HepG2 (cell line): Measurements from ENCODE around the gene CACTIN. TPM values are rescaled to one million over a fixed set of nuclear protein-coding genes. Genes with fewer than 3 reads are reported as not detected.

Source experiments
- ATAC-seq: fragments of 200-7000 bp; cut with Tn5 transposase; 3 replicates; pipeline ENCODE4 v1.9.1; 2020; ENCODE audit warnings: mild to moderate bottlenecking, moderate library complexity
- BruUV-seq: library from RNA; stranded (reverse); fragments of 400-500 nt; replicated peaks from 2 replicates; lab custom pipeline; 2021; lab: Mats Ljungman, UMichigan
- CTCF ChIA-PET: fragments of 300-600 bp; formaldehyde crosslinking; extraction: SDS; loops from one replicate; lab custom pipeline; 2021; ENCODE audit warnings: low total read pairs, inconsistent platforms, low intra/inter-chr PET ratio; lab: Yijun Ruan, JAX
- POLR2A ChIA-PET: fragments of 350-600 bp; sonication (Branson Sonifier 250); formaldehyde crosslinking; loops from one replicate; lab custom pipeline; 2020; ENCODE audit warnings: antibody characterized with exemption, inconsistent platforms; lab: Yijun Ruan, JAX
- DNase-seq: peaks from one replicate; pipeline ENCODE4 v3.0.0-alpha.2; 2015; ENCODE audit warnings: low spot score
- FAIRE-seq: peaks from 3 replicates; lab custom pipeline; 2011; peaks lifted over from hg19 to GRCh38; lab: Jason Lieb, UNC
- H2AFZ ChIP-seq: one replicate; pipeline ENCODE4 v1.6.1; 2011; ENCODE audit warnings: low read length, inconsistent platforms
- H3K27ac ChIP-seq: fragments of 300-600 bp; 3 replicates; pipeline ENCODE4 v1.8.0; 2011; ENCODE audit warnings: mixed run types, mild to moderate bottlenecking, mixed read lengths, low read length, inconsistent platforms; ENCODE audit not compliant: insufficient read depth; ENCODE audit errors: extremely low read length
- H3K27me3 ChIP-seq, 2 experiments: fragments of 200-600 bp in 1 of 2; 2 replicates in 1 of 2; 3 replicates in 1 of 2; pipeline versions ENCODE4 v1.6.0 to v1.8.0; 2011; ENCODE audit warnings: low read length in 2 of 2, mild to moderate bottlenecking in 2 of 2, moderate library complexity in 2 of 2, inconsistent platforms in 1 of 2; ENCODE audit not compliant: insufficient read depth in 2 of 2, control insufficient read depth in 1 of 2
- H3K36me3 ChIP-seq, 2 experiments: fragments of 200-600 bp in 1 of 2; replicated peaks in 1 of 2; 2 replicates in 1 of 2; 3 replicates in 1 of 2; pipeline versions ENCODE4 v1.5.1 to v1.8.0; 2011; ENCODE audit warnings: low read length in 2 of 2, inconsistent platforms in 1 of 2; ENCODE audit not compliant: insufficient read depth in 2 of 2, control insufficient read depth in 1 of 2
- H3K4me1 ChIP-seq: 2 replicates; pipeline ENCODE4 v1.5.1; 2012; ENCODE audit warnings: low read length, inconsistent platforms; ENCODE audit not compliant: insufficient read depth
- H3K4me2 ChIP-seq: 2 replicates; pipeline ENCODE4 v1.6.0; 2011; ENCODE audit warnings: low read depth, low read length, inconsistent platforms
- H3K4me3 ChIP-seq, 3 experiments: fragments of 200-600 bp in 1 of 3; sonication (generic), shearing (Covaris generic) in 1 of 3; replicated peaks in 1 of 3; 2 replicates each; pipeline ENCODE4 v1.5.1; 2011 to 2016; ENCODE audit warnings: low read length in 3 of 3, inconsistent platforms in 2 of 3, low read depth in 2 of 3, mild to moderate bottlenecking in 2 of 3, control low read depth in 1 of 3, mixed read lengths in 1 of 3; ENCODE audit not compliant: insufficient read depth in 1 of 3
- H3K79me2 ChIP-seq: one replicate; pipeline ENCODE4 v1.6.1; 2011; ENCODE audit warnings: low read length, inconsistent platforms; ENCODE audit not compliant: insufficient read depth
- H3K9ac ChIP-seq: 2 replicates; pipeline ENCODE4 v1.6.0; 2011; ENCODE audit warnings: mild to moderate bottlenecking, low read depth, low read length, inconsistent platforms; ENCODE audit not compliant: insufficient read depth
- H3K9me3 ChIP-seq: 2 replicates; pipeline ENCODE4 v1.5.1; 2012; ENCODE audit warnings: mild to moderate bottlenecking, low read length
- H4K20me1 ChIP-seq: 2 replicates; pipeline ENCODE4 v1.6.0; 2011; ENCODE audit warnings: inconsistent platforms, mild to moderate bottlenecking, low read length, moderate library complexity; ENCODE audit not compliant: insufficient read depth
- ADNP ChIP-seq: sonication (generic); formaldehyde crosslinking; IDR thresholded peaks from 2 replicates; pipeline ENCODE4 v1.4.0; 2020; ENCODE audit warnings: missing genetic modification reagents
- CCAR2 ChIP-seq: fragments of 200-400 bp; formaldehyde crosslinking; optimal IDR thresholded peaks from 2 replicates; pipeline ENCODE3; 2018; ENCODE audit warnings: low read depth, mild to moderate bottlenecking, low read length, moderate library complexity
- MAZ ChIP-seq, 2 experiments: sonication (generic) in 1 of 2; formaldehyde crosslinking in 1 of 2; IDR thresholded peaks; 2 replicates each; pipeline versions ENCODE4 v1.5.0 to v1.6.1; 2012 to 2020; ENCODE audit warnings: low read depth in 2 of 2, mild to moderate bottlenecking in 2 of 2, borderline replicate concordance in 1 of 2, improper control_type of control experiment in 1 of 2, low read length in 1 of 2, missing genetic modification reagents in 1 of 2, moderate library complexity in 1 of 2
- RARG ChIP-seq: sonication (generic); formaldehyde crosslinking; IDR thresholded peaks from 2 replicates; pipeline ENCODE4 v1.4.0; 2020; ENCODE audit warnings: low read depth, mild to moderate bottlenecking, missing genetic modification reagents
- RBFOX2 ChIP-seq: fragments of 200-400 bp; formaldehyde crosslinking; IDR thresholded peaks from 2 replicates; pipeline ENCODE4 v1.6.1; 2017; ENCODE audit warnings: low read depth, mild to moderate bottlenecking, low read length
- SALL1 ChIP-seq: sonication (generic); formaldehyde crosslinking; IDR thresholded peaks from 2 replicates; pipeline ENCODE4 v1.8.0; 2022; ENCODE audit warnings: mild to moderate bottlenecking, missing genetic modification reagents
- SMAD3 ChIP-seq: sonication (generic); formaldehyde crosslinking; IDR thresholded peaks from 2 replicates; pipeline ENCODE4 v1.4.0; 2020; ENCODE audit warnings: missing genetic modification reagents
- ZBTB7B ChIP-seq: sonication (generic); formaldehyde crosslinking; IDR thresholded peaks from 2 replicates; pipeline ENCODE4 v1.4.0; 2020; ENCODE audit warnings: missing genetic modification reagents
- ZFP36 ChIP-seq: fragments of 150-350 bp; IDR thresholded peaks from 2 replicates; pipeline ENCODE4 v1.6.1; 2018; ENCODE audit warnings: borderline replicate concordance, low read length, low read depth; ENCODE audit not compliant: partially characterized antibody
- ZSCAN20 ChIP-seq: sonication (generic); formaldehyde crosslinking; IDR thresholded peaks from 2 replicates; pipeline ENCODE4 v1.4.0; 2020; ENCODE audit warnings: missing genetic modification reagents, mild to moderate bottlenecking, borderline replicate concordance
- WGBS: methylation state at CpG from one replicate; pipeline ENCODE4 v1.1.6; 2017; ENCODE audit warnings: low lambda C conversion rate; 5-methylcytosine and 5-hydroxymethylcytosine counted together
- in situ Hi-C: cut with HindIII; loops from 2 replicates; pipeline ENCODE4 v1.10.0; 2017; ENCODE audit warnings: low pct_unique_long_range_greater_than_20kb; ENCODE audit not compliant: extremely low pct_ligation_motif_present
- intact Hi-C: fragments of 100-400 bp; cut with micrococcal nuclease; formaldehyde crosslinking; loops from one replicate; pipeline ENCODE4 v1.10.0; 2022; ENCODE audit not compliant: unreplicated experiment
- polyA plus RNA-seq, 8 experiments: library from polyadenylated mRNA; depleted of rRNA in 3 of 8; stranded (reverse) in 7 of 8; unstranded in 1 of 8; fragments of >200 nt; fragmentation: Illumina TruSeq in 4 of 8; extraction: Trizol in 4 of 8; gene quantifications; 2 replicates each; pipeline versions ENCODE4 v1.2.1 to v1.2.3, GENCODE V29; 2011 to 2016; ENCODE audit warnings: low read depth in 4 of 8, missing spikeins in 1 of 8, mixed read lengths in 1 of 8; ENCODE audit not compliant: insufficient read depth in 1 of 8
- total RNA-seq, 5 experiments: library from RNA; depleted of rRNA; stranded (reverse); fragments of >200 nt; fragmentation: Illumina TruSeq; extraction: Trizol; gene quantifications; 2 replicates each; pipeline ENCODE4 v1.2.3, GENCODE V29; 2016; ENCODE audit warnings: low read depth in 1 of 5
- TF ChIP-seq, protein P1 (sequence below): sonication (generic); formaldehyde crosslinking; IDR thresholded peaks from 2 replicates; pipeline ENCODE4 v1.4.0; 2020; ENCODE audit warnings: missing genetic modification reagents
- TF ChIP-seq, protein P2 (sequence below): sonication (generic); formaldehyde crosslinking; conservative IDR thresholded peaks from 2 replicates; pipeline ENCODE4 v1.4.0; 2020; ENCODE audit warnings: missing genetic modification reagents
- TF ChIP-seq, protein P3 (sequence below): sonication (generic); formaldehyde crosslinking; IDR thresholded peaks from 2 replicates; pipeline ENCODE4 v1.5.0; 2020; ENCODE audit warnings: mild to moderate bottlenecking, missing genetic modification reagents, moderate library complexity

Gene CACTIN
- total and polyA plus RNA-seq, 2 of the 13 experiments (the other 11 are each of a cell fraction or from before 2014, with no cell fraction given), result 10.0 to 16.6 TPM

DNA sequence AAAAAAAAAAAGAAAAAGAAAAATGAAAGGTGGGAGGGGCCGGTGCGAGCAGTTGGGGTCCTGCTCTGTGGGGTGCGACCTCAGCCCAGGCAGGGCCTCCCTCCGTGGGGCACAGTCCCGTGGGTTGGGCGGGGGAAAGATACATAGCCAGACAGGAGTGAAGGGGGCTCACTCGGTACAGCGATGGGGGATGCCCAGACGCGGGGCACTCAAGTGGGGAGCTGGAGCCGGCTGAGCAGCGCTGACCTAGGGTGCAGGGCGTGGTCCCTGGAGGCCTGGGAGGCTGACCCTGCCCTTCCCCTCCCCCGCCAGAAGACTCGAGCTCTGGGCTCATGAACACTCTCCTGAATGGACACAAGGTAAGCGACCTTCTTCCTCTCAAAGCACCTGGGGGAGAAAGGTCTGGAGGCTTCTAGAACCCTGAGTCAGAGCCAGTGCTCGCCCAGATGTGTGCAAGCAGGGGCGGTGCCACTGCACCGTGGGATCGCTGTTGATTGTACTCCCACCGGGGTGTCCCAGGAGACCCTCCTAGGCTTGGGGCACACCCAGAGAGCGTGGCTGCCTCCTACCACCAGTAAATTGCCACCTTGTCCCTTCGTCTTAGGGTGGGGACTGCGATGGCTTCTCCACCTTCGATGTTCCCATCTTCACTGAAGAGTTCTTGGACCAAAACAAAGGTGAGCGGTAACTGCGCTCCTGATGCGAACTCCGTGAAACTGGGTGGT, 50.5 kb downstream of the CACTIN start:
- H3K9me3 ChIP-seq, result no peaks in the 10 kb centered on the region
- H2AFZ ChIP-seq, result no peak overlapping the region
- H3K4me1 ChIP-seq, result peaks cover 27% of the 10 kb centered on the region
- in situ Hi-C loops (no loop called here), intact Hi-C loops (loop anchor here (1.0 kb wide), 1 partner anchor 31 kb away; no protein-coding TSS in a partner anchor)
- ChIA-PET POLR2A (interaction anchor here (0.7 kb wide), 1 partner anchor 22 kb away, joined by 3 read pairs; no protein-coding TSS in a partner anchor), CTCF (interaction anchor here (1.0 to 1.6 kb wide), 2 partner anchors 29 to 31 kb away, joined by 3 to 14 read pairs; no protein-coding TSS in a partner anchor)
- DNase-seq (no peak), ATAC-seq (no peak), FAIRE-seq (no peak)
- H3K27me3 ChIP-seq, result no peaks in the 10 kb centered on the region
- 99% methylated on average over 19 of the region's 29 CpGs for WGBS
- H3K4me3 ChIP-seq, result no peak overlapping the region
- H3K4me2 ChIP-seq, result no peak overlapping the region
- no peak for TF ChIP-seq RARG (CRISPR knock-in tag)
- peak; percentile 47; the same call in 1 of the 2 replicates for TF ChIP-seq RBFOX2
- BruUV-seq, result no TSS peak
- no peaks in the 10 kb centered on the region; a peak in 1 of 5 replicates for H3K36me3 ChIP-seq
- H3K79me2 ChIP-seq, result peaks cover 2% of the 10 kb centered on the region
- H3K9ac ChIP-seq, result no peak overlapping the region
- H3K27ac ChIP-seq, result no peak overlapping the region
- H4K20me1 ChIP-seq, result peaks cover 4% of the 10 kb centered on the region

DNA sequence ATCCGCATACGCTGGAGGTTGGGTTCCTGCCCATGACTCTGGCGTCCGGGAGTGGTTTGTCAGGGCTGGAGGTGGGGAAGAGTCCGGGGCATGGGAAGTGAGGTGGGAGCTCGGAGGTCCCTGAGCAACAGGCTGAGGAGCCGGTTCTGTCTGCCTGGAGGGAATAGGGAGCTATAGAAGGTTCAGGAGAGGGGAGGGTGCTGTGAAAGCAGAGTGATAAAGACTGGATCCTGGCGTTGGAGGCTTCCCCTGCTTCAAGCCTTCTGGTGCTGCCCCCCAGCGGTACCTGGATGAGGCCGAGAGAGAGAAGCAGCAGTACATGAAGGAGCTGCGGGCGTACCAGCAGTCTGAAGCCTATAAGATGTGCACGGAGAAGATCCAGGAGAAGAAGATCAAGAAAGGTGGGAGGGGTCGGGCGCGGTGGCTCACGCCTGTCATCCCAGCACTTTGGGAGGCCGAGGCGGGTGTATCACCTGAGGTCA, 51.3 kb downstream of the CACTIN start:
- H3K9ac ChIP-seq, result no peak overlapping the region
- H3K36me3 ChIP-seq, result no peaks in the 10 kb centered on the region; a peak in 1 of 5 replicates
- in situ Hi-C loops (no loop called here), intact Hi-C loops (loop anchor here (1.0 kb wide), 1 partner anchor 30 kb away; no protein-coding TSS in a partner anchor)
- H3K27ac ChIP-seq, result no peak overlapping the region
- no peaks in the 10 kb centered on the region for H3K9me3 ChIP-seq
- FAIRE-seq, result no peak
- BruUV-seq, result no TSS peak
- POLR2A ChIA-PET, result interaction anchor here (0.7 kb wide), 1 partner anchor 22 kb away, joined by 3 read pairs; no protein-coding TSS in a partner anchor
- H4K20me1 ChIP-seq, result peaks cover 4% of the 10 kb centered on the region
- H2AFZ ChIP-seq, result no peak overlapping the region
- CTCF ChIA-PET, result interaction anchor here (1.0 to 1.6 kb wide), 2 partner anchors 28 to 30 kb away, joined by 3 to 14 read pairs; no protein-coding TSS in a partner anchor
- no peak overlapping the region for H3K4me3 ChIP-seq
- no peaks in the 10 kb centered on the region for H3K27me3 ChIP-seq
- 78% methylated on average over 19 of the region's 19 CpGs for WGBS
- no peak overlapping the region for H3K4me2 ChIP-seq
- H3K79me2 ChIP-seq, result peaks cover 2% of the 10 kb centered on the region
- DNase-seq, result peak; percentile 55
- H3K4me1 ChIP-seq, result peaks cover 33% of the 10 kb centered on the region
- ATAC-seq, result no peak
- TF ChIP-seq, protein P1, sequence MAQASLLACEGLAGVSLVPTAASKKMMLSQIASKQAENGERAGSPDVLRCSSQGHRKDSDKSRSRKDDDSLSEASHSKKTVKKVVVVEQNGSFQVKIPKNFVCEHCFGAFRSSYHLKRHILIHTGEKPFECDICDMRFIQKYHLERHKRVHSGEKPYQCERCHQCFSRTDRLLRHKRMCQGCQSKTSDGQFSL (CRISPR knock-in tag), result no peak
- TF ChIP-seq CCAR2, result no peak
- TF ChIP-seq, protein P2, sequence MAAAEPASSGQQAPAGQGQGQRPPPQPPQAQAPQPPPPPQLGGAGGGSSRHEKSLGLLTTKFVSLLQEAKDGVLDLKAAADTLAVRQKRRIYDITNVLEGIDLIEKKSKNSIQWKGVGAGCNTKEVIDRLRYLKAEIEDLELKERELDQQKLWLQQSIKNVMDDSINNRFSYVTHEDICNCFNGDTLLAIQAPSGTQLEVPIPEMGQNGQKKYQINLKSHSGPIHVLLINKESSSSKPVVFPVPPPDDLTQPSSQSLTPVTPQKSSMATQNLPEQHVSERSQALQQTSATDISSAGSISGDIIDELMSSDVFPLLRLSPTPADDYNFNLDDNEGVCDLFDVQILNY (CRISPR knock-in tag), result no peak
- TF ChIP-seq ZSCAN20, result no peak
- peak; percentile 15; the same call in 1 of the 2 replicates for TF ChIP-seq SALL1
- TF ChIP-seq, protein P3, sequence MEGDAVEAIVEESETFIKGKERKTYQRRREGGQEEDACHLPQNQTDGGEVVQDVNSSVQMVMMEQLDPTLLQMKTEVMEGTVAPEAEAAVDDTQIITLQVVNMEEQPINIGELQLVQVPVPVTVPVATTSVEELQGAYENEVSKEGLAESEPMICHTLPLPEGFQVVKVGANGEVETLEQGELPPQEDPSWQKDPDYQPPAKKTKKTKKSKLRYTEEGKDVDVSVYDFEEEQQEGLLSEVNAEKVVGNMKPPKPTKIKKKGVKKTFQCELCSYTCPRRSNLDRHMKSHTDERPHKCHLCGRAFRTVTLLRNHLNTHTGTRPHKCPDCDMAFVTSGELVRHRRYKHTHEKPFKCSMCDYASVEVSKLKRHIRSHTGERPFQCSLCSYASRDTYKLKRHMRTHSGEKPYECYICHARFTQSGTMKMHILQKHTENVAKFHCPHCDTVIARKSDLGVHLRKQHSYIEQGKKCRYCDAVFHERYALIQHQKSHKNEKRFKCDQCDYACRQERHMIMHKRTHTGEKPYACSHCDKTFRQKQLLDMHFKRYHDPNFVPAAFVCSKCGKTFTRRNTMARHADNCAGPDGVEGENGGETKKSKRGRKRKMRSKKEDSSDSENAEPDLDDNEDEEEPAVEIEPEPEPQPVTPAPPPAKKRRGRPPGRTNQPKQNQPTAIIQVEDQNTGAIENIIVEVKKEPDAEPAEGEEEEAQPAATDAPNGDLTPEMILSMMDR, result peak; percentile 74
- peak; percentile 80 for TF ChIP-seq ADNP (CRISPR knock-in tag)
- no peak for TF ChIP-seq SMAD3 (CRISPR knock-in tag)
- peak; percentile 90 for TF ChIP-seq ZFP36
- 0 out of 2 replicates have a peak, but pooled peaks have one; percentile 44 for TF ChIP-seq MAZ (IDR thresholded peaks at IDR 0.05; ENCODE audit: borderline replicate concordance, low read depth, low read length)
- TF ChIP-seq MAZ (CRISPR knock-in tag; IDR thresholded peaks at IDR 0.05; ENCODE audit: low read depth), result no peak
- TF ChIP-seq ZBTB7B (CRISPR knock-in tag), result no peak
